ENCODE results near the gene ZNF491. TPM values are rescaled to one million over a fixed set of nuclear protein-coding genes. Genes with fewer than 3 reads are reported as not detected.
A peak's percentile ranks its signal among the peaks of the same experiment; 100 is the strongest.

Gene ZNF491
- total and polyA plus RNA-seq, 9 of the 15 experiments (the other 6 are each of a cell fraction or from before 2014, with no cell fraction given): 0.19 to 0.95 (median 0.39) TPM; not detected in 1

DNA sequence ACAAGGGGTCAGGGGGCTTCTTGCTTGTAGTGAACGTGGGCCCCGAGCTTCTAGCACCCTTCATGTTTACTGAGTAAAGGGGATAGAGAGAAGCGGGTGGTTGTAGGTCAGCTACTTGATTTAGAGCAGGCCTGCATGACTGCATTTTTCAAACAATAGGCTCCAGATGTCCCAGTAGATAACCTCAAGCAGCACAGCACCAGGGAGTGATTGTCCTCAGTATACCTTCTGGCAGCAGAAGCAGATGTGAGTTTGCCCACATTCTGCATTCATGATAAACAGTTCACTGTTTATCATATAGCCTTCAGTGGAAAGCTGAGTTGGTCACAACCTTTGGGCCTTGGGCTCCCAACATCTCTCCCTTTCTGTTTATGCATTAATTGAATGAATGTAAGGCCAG lies 55.0 kb downstream of the ZNF491 start (continued):
- TF ChIP-seq MGA (IDR thresholded peaks at IDR 0.05) (no peak), CSDE1 (IDR thresholded peaks at IDR 0.05) (no peak), CBFA2T3 (IDR thresholded peaks at IDR 0.05) (peak; percentile 51), FOXM1 (IDR thresholded peaks at IDR 0.05; ENCODE audit: low read depth) (no peak), FOXM1 (CRISPR knock-in tag; IDR thresholded peaks at IDR 0.05; ENCODE audit: low read depth) (no peak), GMEB1 (CRISPR knock-in tag; IDR thresholded peaks at IDR 0.05) (no peak), ZNF143 (CRISPR knock-in tag; IDR thresholded peaks at IDR 0.05) (no peak), ZNF253 (CRISPR knock-in tag; conservative IDR thresholded peaks at IDR 0.05) (no peak), ZBTB9 (CRISPR knock-in tag; IDR thresholded peaks at IDR 0.05) (no peak)
- TF ChIP-seq, protein P1, sequence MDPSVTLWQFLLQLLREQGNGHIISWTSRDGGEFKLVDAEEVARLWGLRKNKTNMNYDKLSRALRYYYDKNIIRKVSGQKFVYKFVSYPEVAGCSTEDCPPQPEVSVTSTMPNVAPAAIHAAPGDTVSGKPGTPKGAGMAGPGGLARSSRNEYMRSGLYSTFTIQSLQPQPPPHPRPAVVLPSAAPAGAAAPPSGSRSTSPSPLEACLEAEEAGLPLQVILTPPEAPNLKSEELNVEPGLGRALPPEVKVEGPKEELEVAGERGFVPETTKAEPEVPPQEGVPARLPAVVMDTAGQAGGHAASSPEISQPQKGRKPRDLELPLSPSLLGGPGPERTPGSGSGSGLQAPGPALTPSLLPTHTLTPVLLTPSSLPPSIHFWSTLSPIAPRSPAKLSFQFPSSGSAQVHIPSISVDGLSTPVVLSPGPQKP (CRISPR knock-in tag; IDR thresholded peaks at IDR 0.05): no peak

Measured in K562 (cell line).